Left ventricle myocardium inferior (tissue), 1 donor: ENCODE measurements around the gene KCNK7. TPM values are rescaled to one million over a fixed set of nuclear protein-coding genes. Genes with fewer than 3 reads are reported as not detected.
"Not testable (repeated sequence)": the region's sequence is repeated elsewhere in the genome, so short reads cannot be mapped to it uniquely, and the experiment has no call there.

ENCODE experiments used
- DNase-seq: peaks from one replicate; pipeline ENCODE4 v3.0.0-alpha.2; 2020
- H3K27ac ChIP-seq: fragments of 200-600 bp; replicated peaks from 2 replicates; pipeline ENCODE4 v1.8.0; 2021
- H3K27me3 ChIP-seq: fragments of 200-600 bp; 2 replicates; pipeline ENCODE4 v1.8.0; 2021; ENCODE audit warnings: low read depth
- H3K36me3 ChIP-seq: fragments of 200-600 bp; 2 replicates; pipeline ENCODE4 v1.8.0; 2021
- H3K4me1 ChIP-seq: fragments of 200-600 bp; 2 replicates; pipeline ENCODE4 v1.8.0; 2021
- H3K4me3 ChIP-seq: fragments of 200-600 bp; 2 replicates; pipeline ENCODE4 v1.8.0; 2021; ENCODE audit warnings: mild to moderate bottlenecking, moderate library complexity
- H3K9me3 ChIP-seq: fragments of 200-600 bp; replicated peaks from 2 replicates; pipeline ENCODE4 v1.8.0; 2021
- intact Hi-C: fragments of 100-400 bp; cut with micrococcal nuclease; formaldehyde crosslinking; loops from one replicate; pipeline ENCODE4 v1.11.0; 2022
- total RNA-seq: library from RNA; stranded (reverse); fragmentation: NEBNext Ultra II Directional; extraction: Animal tissue kit (Norgen Biotek cat#: 25700); gene quantifications from one replicate; pipeline ENCODE4 v1.2.1, GENCODE V29; 2021
- TF ChIP-seq, protein P1 (sequence below): fragments of 200-600 bp; IDR thresholded peaks from 2 replicates; pipeline ENCODE4 v1.8.0; 2021; ENCODE audit warnings: antibody characterized with exemption, mild to moderate bottlenecking, borderline replicate concordance
- donor health status: DM: no; HTN: yes; CAD: no; lungs with severe emphysema.

Gene KCNK7
- total RNA-seq, 1 donor from 2014 or later = 0.85 TPM

DNA sequence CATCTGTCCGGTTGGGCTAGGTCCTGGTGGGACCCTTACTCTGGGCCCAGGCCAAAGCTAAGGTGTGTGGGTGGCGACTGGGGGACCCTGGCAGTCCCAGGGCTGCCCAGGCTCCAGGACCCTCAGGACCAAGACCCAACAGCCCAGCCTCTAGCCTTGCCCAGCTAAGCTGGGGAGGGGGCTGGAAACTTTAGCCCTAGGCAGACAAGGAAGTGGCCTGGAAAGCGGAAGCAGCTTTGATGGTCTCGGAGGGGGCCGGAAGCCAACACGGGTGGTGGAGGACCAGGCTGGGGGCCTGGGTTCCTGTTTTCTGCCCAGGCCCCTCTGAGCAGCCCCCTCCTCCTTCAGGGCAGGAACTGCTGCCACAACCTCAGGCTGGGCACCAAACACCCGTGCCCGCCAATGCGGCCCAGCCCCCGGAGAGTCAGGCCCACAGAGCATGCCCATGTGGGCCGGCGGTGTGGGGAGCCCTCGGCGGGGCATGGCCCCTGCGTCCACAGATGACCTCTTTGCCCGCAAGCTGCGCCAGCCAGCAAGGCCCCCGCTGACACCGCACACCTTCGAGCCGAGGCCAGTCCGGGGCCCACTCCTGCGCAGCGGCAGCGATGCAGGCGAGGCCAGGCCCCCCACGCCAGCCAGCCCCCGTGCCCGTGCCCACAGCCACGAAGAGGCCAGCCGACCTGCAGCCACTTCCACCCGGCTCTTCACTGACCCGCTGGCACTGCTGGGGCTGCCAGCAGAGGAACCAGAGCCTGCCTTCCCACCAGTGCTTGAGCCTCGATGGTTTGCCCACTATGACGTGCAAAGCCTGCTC is 45.1 kb upstream of the KCNK7 start:
- TF ChIP-seq, protein P1, sequence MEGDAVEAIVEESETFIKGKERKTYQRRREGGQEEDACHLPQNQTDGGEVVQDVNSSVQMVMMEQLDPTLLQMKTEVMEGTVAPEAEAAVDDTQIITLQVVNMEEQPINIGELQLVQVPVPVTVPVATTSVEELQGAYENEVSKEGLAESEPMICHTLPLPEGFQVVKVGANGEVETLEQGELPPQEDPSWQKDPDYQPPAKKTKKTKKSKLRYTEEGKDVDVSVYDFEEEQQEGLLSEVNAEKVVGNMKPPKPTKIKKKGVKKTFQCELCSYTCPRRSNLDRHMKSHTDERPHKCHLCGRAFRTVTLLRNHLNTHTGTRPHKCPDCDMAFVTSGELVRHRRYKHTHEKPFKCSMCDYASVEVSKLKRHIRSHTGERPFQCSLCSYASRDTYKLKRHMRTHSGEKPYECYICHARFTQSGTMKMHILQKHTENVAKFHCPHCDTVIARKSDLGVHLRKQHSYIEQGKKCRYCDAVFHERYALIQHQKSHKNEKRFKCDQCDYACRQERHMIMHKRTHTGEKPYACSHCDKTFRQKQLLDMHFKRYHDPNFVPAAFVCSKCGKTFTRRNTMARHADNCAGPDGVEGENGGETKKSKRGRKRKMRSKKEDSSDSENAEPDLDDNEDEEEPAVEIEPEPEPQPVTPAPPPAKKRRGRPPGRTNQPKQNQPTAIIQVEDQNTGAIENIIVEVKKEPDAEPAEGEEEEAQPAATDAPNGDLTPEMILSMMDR = no peak
- peaks cover 64% of the 10 kb centered on the region for H3K4me1 ChIP-seq
- peak; percentile 64 for DNase-seq
- no peaks in the 10 kb centered on the region for H3K27me3 ChIP-seq
- H3K27ac ChIP-seq = peak overlapping the region; percentile 95
- no peaks in the 10 kb centered on the region for H3K9me3 ChIP-seq
- peak overlapping the region; percentile 81 for H3K4me3 ChIP-seq
- peaks cover 57% of the 10 kb centered on the region for H3K36me3 ChIP-seq
- intact Hi-C loops = no loop called here

DNA sequence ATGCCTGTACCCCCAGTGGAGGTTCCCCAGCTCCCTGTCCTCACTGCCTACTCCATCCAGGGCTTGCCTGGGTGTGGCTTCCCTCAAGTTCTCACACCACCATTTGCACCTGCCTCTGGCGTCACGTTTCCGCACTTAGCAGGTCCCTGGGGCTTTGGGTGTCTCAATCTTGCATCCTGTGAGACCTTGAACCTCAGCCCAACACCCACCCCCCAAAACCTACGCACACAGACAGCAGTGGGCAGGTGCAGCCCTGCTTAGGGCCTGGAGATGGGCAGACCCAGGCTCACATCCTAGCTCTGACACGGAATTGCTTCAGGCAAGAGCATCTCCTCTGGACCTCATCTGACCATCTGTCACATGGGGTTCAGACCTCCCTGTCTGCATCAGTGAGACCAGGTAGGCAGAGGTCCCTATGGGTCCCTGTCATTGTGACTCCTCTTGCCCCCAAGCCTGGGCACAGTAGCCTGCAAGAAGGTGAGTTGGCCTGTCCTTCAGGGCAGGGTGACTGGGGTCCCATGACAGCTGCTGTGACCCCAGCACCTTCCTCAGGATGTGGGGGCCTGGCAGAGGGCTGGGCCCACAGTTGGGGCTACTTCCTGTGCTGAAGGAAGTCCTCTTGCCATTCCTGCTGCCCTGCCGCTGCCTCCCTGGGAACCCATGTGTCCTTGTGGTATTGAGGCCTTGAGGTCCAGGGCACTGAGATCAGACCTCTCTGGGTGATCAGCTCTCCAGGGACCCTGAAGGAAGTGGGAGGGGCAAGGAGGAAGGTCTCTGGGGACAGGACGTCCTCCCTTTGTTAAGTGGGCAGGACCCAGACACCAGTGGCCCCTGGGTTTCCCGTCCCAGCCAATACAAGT is 44.3 kb upstream of the KCNK7 start:
- intact Hi-C loops = no loop called here
- Histone ChIP-seq H3K4me3 (peak overlapping the region; percentile 81), H3K4me1 (peaks cover 64% of the 10 kb centered on the region), H3K27ac (peak overlapping the region; percentile 95), H3K27me3 (no peaks in the 10 kb centered on the region), H3K36me3 (peaks cover 57% of the 10 kb centered on the region), H3K9me3 (no peaks in the 10 kb centered on the region)
- TF ChIP-seq, protein P1 = no peak
- peak; percentile 45 for DNase-seq

DNA sequence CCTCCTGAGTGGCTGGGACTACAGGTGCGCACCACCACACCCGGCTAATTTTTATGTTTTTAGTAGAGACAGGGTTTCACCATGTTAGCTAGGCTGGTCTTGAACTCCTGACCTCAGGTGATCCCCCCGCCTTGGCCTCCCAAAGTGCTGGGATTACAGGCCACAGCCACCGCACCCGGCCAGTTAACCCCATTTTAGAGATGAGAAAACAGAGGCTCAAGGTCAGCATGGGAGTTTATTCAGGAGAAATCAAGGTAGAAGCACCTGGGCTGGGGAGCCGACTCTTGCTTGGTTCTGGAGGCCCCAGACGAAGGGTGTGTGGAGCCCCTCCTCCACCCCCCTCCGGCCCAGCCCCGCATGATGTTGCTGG is 43.6 kb upstream of the KCNK7 start:
- peak overlapping the region; percentile 95 for H3K27ac ChIP-seq
- intact Hi-C loops, H3K27me3 ChIP-seq, DNase-seq, H3K9me3 ChIP-seq: not testable (repeated sequence)
- peak overlapping the region; percentile 81 for H3K4me3 ChIP-seq
- H3K36me3 ChIP-seq = peaks cover 59% of the 10 kb centered on the region
- H3K4me1 ChIP-seq = peaks cover 64% of the 10 kb centered on the region

DNA sequence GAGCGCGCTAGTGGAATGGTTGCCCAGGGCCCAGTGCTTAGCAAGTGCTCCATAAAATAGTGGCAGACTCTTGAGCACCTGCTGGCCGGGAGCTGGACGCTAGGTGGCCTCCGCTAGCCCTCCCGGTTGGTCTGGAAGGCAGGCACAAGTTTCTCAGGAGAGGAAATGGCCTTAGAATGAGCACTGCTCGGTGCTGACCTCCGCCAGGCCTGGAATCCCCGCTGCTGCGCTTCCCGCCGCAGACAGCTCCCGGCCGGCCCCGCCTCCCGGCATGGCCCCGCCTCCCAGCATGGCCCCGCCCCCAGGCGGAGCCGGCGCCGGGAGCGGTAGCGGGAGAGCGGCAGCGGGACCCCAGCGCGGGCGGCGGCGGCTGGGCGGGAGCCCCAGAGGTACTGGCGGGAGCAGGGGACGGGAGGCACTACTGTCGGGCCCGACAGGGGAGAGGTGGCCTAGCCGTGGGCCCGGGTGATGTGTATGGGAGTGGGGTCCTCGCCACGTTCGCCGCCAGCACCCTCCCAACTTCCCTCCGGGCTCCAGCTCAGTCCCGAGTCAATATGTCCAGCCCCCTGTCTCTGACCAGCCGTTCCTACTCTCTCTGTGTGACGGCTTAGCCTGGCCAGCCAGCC is 42.3 kb upstream of the KCNK7 start, which contains the start of gene SIPA1:
SIPA1 (plus strand) TSS at position 308 of the 626 bp plus-strand sequence. CDS start 2,821 bp downstream, outside the sequence.
- TF ChIP-seq, protein P1 = peak; percentile 61
- Histone ChIP-seq H3K4me1 (peaks cover 64% of the 10 kb centered on the region), H3K36me3 (peaks cover 66% of the 10 kb centered on the region), H3K4me3 (peak within 1 kb of the TSS; percentile 81), H3K27me3 (no peaks in the 10 kb centered on the region), H3K27ac (peak within 1 kb of the TSS; percentile 95), H3K9me3 (no peaks in the 10 kb centered on the region)
- intact Hi-C loops = no loop called here
- DNase-seq = peak; percentile 79

DNA sequence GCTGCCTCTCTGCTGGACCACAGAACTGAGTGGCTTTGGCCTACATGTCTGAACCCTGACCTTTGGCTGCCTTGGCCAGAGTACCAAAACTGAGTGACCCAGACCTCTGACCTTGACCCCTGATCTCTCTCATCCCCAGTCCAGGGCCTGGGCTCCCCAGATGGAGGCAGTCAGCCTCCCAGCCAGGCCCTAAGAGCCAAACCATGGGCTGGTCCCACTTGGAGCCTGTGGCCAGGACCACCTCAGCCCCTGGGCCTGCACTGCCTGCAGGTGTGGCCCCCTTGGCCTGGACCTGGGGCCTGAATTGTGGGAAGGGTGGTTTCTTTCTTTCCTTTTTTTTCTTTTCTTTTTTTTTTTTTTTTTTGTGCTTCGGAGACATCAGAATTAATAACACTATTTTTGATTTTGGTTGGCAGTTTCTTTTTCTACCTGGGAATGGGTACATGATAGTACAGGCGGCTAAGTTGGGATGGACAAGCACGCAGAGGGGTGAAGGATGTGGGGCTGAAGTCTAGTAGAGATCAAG is 41.5 kb upstream of the KCNK7 start:
- intact Hi-C loops = no loop called here
- H3K9me3 ChIP-seq = no peaks in the 10 kb centered on the region
- TF ChIP-seq, protein P1 = no peak
- H3K27me3 ChIP-seq = no peaks in the 10 kb centered on the region
- peak overlapping the region; percentile 81 for H3K4me3 ChIP-seq
- H3K4me1 ChIP-seq = peaks cover 58% of the 10 kb centered on the region
- H3K36me3 ChIP-seq = peaks cover 65% of the 10 kb centered on the region
- H3K27ac ChIP-seq = peak overlapping the region; percentile 95
- no peak for DNase-seq
